A549 (cell line): ENCODE results near the gene USP3. TPM values are rescaled to one million over a fixed set of nuclear protein-coding genes. Genes with fewer than 3 reads are reported as not detected.

Experiments
- ATAC-seq, 2 experiments: fragments of 200-7000 bp in 1 of 2; fragments of >200 bp in 1 of 2; cut with Nextera tagmentation in 1 of 2; cut with Tn5 transposase in 1 of 2; 3 replicates each; pipeline versions ENCODE4 v1.8.0 to v1.9.1; 2018 to 2020; ENCODE audit warnings: mild to moderate bottlenecking in 1 of 2, moderate library complexity in 1 of 2
- CTCF ChIA-PET: fragments of 300-600 bp; sonication (Branson Sonifier 250); formaldehyde crosslinking; extraction: SDS; loops from one replicate; lab custom pipeline; 2021; ENCODE audit warnings: antibody characterized with exemption, inconsistent platforms; lab: Yijun Ruan, JAX
- POLR2A ChIA-PET: fragments of 350-600 bp; formaldehyde crosslinking; extraction: SDS; loops from one replicate; lab custom pipeline; 2021; ENCODE audit warnings: antibody characterized with exemption, inconsistent platforms; lab: Yijun Ruan, JAX
- DNase-seq, 2 experiments: peaks; one replicate each; pipeline versions ENCODE4 v3.0.0 to v3.0.0-alpha.2; 2011 to 2016; ENCODE audit warnings: low read depth in 1 of 2, low spot score in 1 of 2
- FAIRE-seq: peaks from 2 replicates; lab custom pipeline; 2011; peaks lifted over from hg19 to GRCh38; lab: Jason Lieb, UNC
- H3K27ac ChIP-seq, 2 experiments: fragments of >200 bp; sonication (Bioruptor Twin); formaldehyde crosslinking; 3 replicates each; pipeline ENCODE4 v1.5.1; 2016 to 2017
- H3K4me1 ChIP-seq: fragments of >200 bp; sonication (Bioruptor Twin); formaldehyde crosslinking; 3 replicates; pipeline ENCODE4 v1.6.1; 2016
- H3K4me2 ChIP-seq: fragments of >200 bp; sonication (Bioruptor Twin); formaldehyde crosslinking; 3 replicates; pipeline ENCODE4 v1.6.1; 2016
- H3K4me3 ChIP-seq: fragments of >200 bp; sonication (Bioruptor Twin); formaldehyde crosslinking; 3 replicates; pipeline ENCODE4 v1.5.1; 2016
- H3K9me3 ChIP-seq: fragments of >200 bp; sonication (Bioruptor Twin); formaldehyde crosslinking; 3 replicates; pipeline ENCODE4 v1.6.1; 2016
- ATOH8 ChIP-seq: fragments of 250-450 bp; sonication (Bioruptor Pico); IDR thresholded peaks from 2 replicates; pipeline ENCODE4 v1.5.0; 2020; ENCODE audit warnings: low read depth, mild to moderate bottlenecking, moderate library complexity
- BHLHE40 ChIP-seq: IDR thresholded peaks from 2 replicates; pipeline ENCODE4 v1.6.1; 2012; ENCODE audit warnings: low read depth, low read length, inconsistent platforms
- CEBPB ChIP-seq, 2 experiments: fragments of >200 bp in 1 of 2; sonication (Bioruptor Twin) in 1 of 2; formaldehyde crosslinking in 1 of 2; IDR thresholded peaks; 2 replicates each; pipeline ENCODE4 v1.6.1; 2012 to 2016
- CHD4 ChIP-seq: fragments of 200-600 bp; sonication (generic); IDR thresholded peaks from 2 replicates; pipeline ENCODE4 v1.6.1; 2016; ENCODE audit warnings: antibody characterized with exemption, mild to moderate bottlenecking, borderline replicate concordance
- EHF ChIP-seq: fragments of 250-450 bp; sonication (Bioruptor Pico); IDR thresholded peaks from 2 replicates; pipeline ENCODE4 v1.5.0; 2020; ENCODE audit warnings: mild to moderate bottlenecking
- EHMT2 ChIP-seq: fragments of 200-600 bp; sonication (generic); IDR thresholded peaks from 2 replicates; pipeline ENCODE4 v1.6.1; 2016; ENCODE audit warnings: antibody characterized with exemption, low read depth, mild to moderate bottlenecking, moderate library complexity
- ELK1 ChIP-seq: fragments of 150-350 bp; IDR thresholded peaks from 2 replicates; pipeline ENCODE4 v1.6.1; 2014; ENCODE audit warnings: low read depth, mild to moderate bottlenecking, low read length
- ESRRA ChIP-seq: fragments of 150-350 bp; IDR thresholded peaks from 2 replicates; pipeline ENCODE4 v1.6.1; 2014; ENCODE audit warnings: mild to moderate bottlenecking, low read length, borderline replicate concordance
- HES2 ChIP-seq: fragments of >200 bp; sonication (Bioruptor Twin); formaldehyde crosslinking; IDR thresholded peaks from 2 replicates; pipeline ENCODE4 v1.6.1; 2016
- HEYL ChIP-seq: fragments of 250-450 bp; sonication (Bioruptor Pico); IDR thresholded peaks from 2 replicates; pipeline ENCODE4 v1.8.0; 2021; ENCODE audit warnings: mild to moderate bottlenecking, moderate library complexity
- HOXA7 ChIP-seq: fragments of 250-450 bp; sonication (Bioruptor Pico); IDR thresholded peaks from 2 replicates; pipeline ENCODE4 v1.5.0; 2020; ENCODE audit warnings: mild to moderate bottlenecking, moderate library complexity
- JUN ChIP-seq, 2 experiments: fragments of >200 bp; sonication (Bioruptor Twin); formaldehyde crosslinking; IDR thresholded peaks; 2 replicates in 1 of 2; 3 replicates in 1 of 2; pipeline ENCODE4 v1.6.1; 2016 to 2017
- JUNB ChIP-seq: fragments of >200 bp; sonication (Bioruptor Twin); formaldehyde crosslinking; IDR thresholded peaks from 2 replicates; pipeline ENCODE4 v1.6.1; 2016
- KDM5A ChIP-seq: fragments of 200-600 bp; sonication (generic); IDR thresholded peaks from 2 replicates; pipeline ENCODE4 v1.6.1; 2016; ENCODE audit warnings: antibody characterized with exemption, mild to moderate bottlenecking
- MAFK ChIP-seq: fragments of 450-650 bp; IDR thresholded peaks from 2 replicates; pipeline ENCODE4 v1.6.1; 2014; ENCODE audit not compliant: partially characterized antibody
- MAX ChIP-seq: IDR thresholded peaks from 2 replicates; pipeline ENCODE4 v1.6.1; 2012
- MAZ ChIP-seq: fragments of 150-350 bp; IDR thresholded peaks from 2 replicates; pipeline ENCODE4 v1.6.1; 2014; ENCODE audit warnings: antibody characterized with exemption, low read depth, low read length, borderline replicate concordance
- MYC ChIP-seq: IDR thresholded peaks from 2 replicates; pipeline ENCODE4 v1.6.1; 2012; ENCODE audit warnings: mild to moderate bottlenecking, inconsistent platforms, low read length, improper control_type of control experiment, borderline replicate concordance
- NFE2L2 ChIP-seq: fragments of 150-350 bp; conservative IDR thresholded peaks from 2 replicates; pipeline ENCODE4 v1.6.1; 2014; ENCODE audit warnings: low read length
- NPAS2 ChIP-seq: fragments of 250-450 bp; sonication (Bioruptor Pico); IDR thresholded peaks from 2 replicates; pipeline ENCODE4 v1.8.0; 2022; ENCODE audit warnings: mild to moderate bottlenecking, moderate library complexity, borderline replicate concordance
- RAD21 ChIP-seq, 2 experiments: fragments of >200 bp in 1 of 2; sonication (Bioruptor Twin) in 1 of 2; formaldehyde crosslinking in 1 of 2; IDR thresholded peaks in 1 of 2; conservative IDR thresholded peaks in 1 of 2; 2 replicates in 1 of 2; 3 replicates in 1 of 2; pipeline ENCODE4 v1.6.1; 2012 to 2018; ENCODE audit warnings: inconsistent platforms in 1 of 2
- RARB ChIP-seq: fragments of 250-450 bp; sonication (Bioruptor Pico); IDR thresholded peaks from 2 replicates; pipeline ENCODE4 v1.8.0; 2021; ENCODE audit warnings: mild to moderate bottlenecking, moderate library complexity
- RFX5 ChIP-seq: fragments of 450-650 bp; IDR thresholded peaks from 2 replicates; pipeline ENCODE4 v1.7.1; 2014; ENCODE audit warnings: antibody characterized with exemption, mild to moderate bottlenecking, moderate library complexity
- SREBF2 ChIP-seq: fragments of 450-650 bp; IDR thresholded peaks from 2 replicates; pipeline ENCODE4 v1.6.1; 2014; ENCODE audit warnings: mild to moderate bottlenecking, moderate library complexity
- ZC3H11A ChIP-seq: fragments of 450-650 bp; IDR thresholded peaks from 2 replicates; pipeline ENCODE4 v1.6.1; 2014; ENCODE audit warnings: antibody characterized with exemption, mild to moderate bottlenecking
- WGBS: methylation state at CpG from one replicate; pipeline ENCODE4 v1.1.6; 2017; ENCODE audit errors: missing lambda C conversion rate; 5-methylcytosine and 5-hydroxymethylcytosine counted together
- polyA plus RNA-seq, 4 experiments: library from polyadenylated mRNA; depleted of rRNA in 3 of 4; stranded (reverse); fragments of >200 nt; fragmentation: RNase III in 1 of 4; extraction: RNeasy Plus Mini Kit Qiagen cat#74134 plus additional on column Dnase treatment in 1 of 4; gene quantifications; 2 replicates in 3 of 4; 3 replicates in 1 of 4; pipeline ENCODE4 v1.2.3, GENCODE V29; 2011 to 2017

USP3 gene
- polyA plus RNA-seq, 2 of the 4 experiments (the other 2 are of a cell fraction) = 41.8 to 99.1 TPM

GRCh38 chr15:63505842-63506222 is 1.4 kb downstream of the USP3 start:
- no peak for FAIRE-seq
- peaks cover 65% of the 10 kb centered on the region for H3K4me1 ChIP-seq
- POLR2A ChIA-PET = interaction anchor here (0.9 to 6.2 kb wide), 8 partner anchors 8 to 94 kb away, joined by 3 to 49 read pairs (median 16); no protein-coding TSS in a partner anchor

GRCh38 chr15:63506537-63507035 is 2.2 kb downstream of the USP3 start:
- H3K27ac ChIP-seq = peak overlapping the region; percentile 99; a peak in 3 of 6 replicates
- POLR2A ChIA-PET = interaction anchor here (3.1 to 6.2 kb wide), 2 partner anchors 18 to 31 kb away, joined by 14 to 49 read pairs; no protein-coding TSS in a partner anchor
- FAIRE-seq = no peak
- peak overlapping the region; percentile 77 for H3K4me3 ChIP-seq
- no peak for ATAC-seq
- no peak for TF ChIP-seq MAX
- TF ChIP-seq BHLHE40 = no peak
- TF ChIP-seq EHF = no peak
- TF ChIP-seq CEBPB (IDR thresholded peaks at IDR 0.05) = peak; percentile 84 to 94
- TF ChIP-seq RAD21 (conservative IDR thresholded peaks at IDR 0.05 in 1 of 2, IDR thresholded peaks at IDR 0.05 in 1 of 2) = 0 out of 5 replicates have a peak, but pooled peaks of 1 of the 2 experiments have one; percentile 9
- DNase-seq = peak in 1 of 2 experiments; percentile 70
- WGBS = 35% methylated on average over 8 of the region's 8 CpGs
- H3K9me3 ChIP-seq = no peaks in the 10 kb centered on the region
- CTCF ChIA-PET = interaction anchor here (0.9 to 8.7 kb wide), 16 partner anchors 12 to 218 kb away, joined by 3 to 161 read pairs (median 10); partner anchors contain the start of gene FBXL22
- peak overlapping the region; percentile 94 for H3K4me2 ChIP-seq
- H3K4me1 ChIP-seq = peaks cover 71% of the 10 kb centered on the region

More at GRCh38 chr15:63505842-63506222, 1.4 kb downstream of the USP3 start:
- CTCF ChIA-PET = interaction anchor here (0.7 to 8.7 kb wide), 29 partner anchors 8 to 217 kb away, joined by 3 to 161 read pairs (median 6); partner anchors contain the start of gene FBXL22
- H3K4me2 ChIP-seq = peak overlapping the region; percentile 94
- TF ChIP-seq MAZ (no peak), JUN (IDR thresholded peaks at IDR 0.05) (no peak), HOXA7 (CRISPR knock-in tag) (no peak; the same call in 1 of the 2 replicates), HEYL (CRISPR knock-in tag) (no peak), RFX5 (no peak)
- TF ChIP-seq, all 56 proteins: peak for 0
- DNase-seq (no peak), ATAC-seq (no peak)
- 7% methylated on average over 8 of the region's 8 CpGs for WGBS
- Histone ChIP-seq H3K27ac (peak overlapping the region; percentile 99), H3K4me3 (peak overlapping the region; percentile 77), H3K9me3 (no peaks in the 10 kb centered on the region)

- ChIA-PET POLR2A (interaction anchor here (0.6 kb wide), 2 partner anchors 12 to 231 kb away, joined by 4 to 8 read pairs; no protein-coding TSS in a partner anchor), CTCF (interaction anchor here (0.9 to 8.7 kb wide), 4 partner anchors 15 to 41 kb away, joined by 3 to 161 read pairs (median 65); no protein-coding TSS in a partner anchor)
- H3K9me3 ChIP-seq = no peaks in the 10 kb centered on the region
- no peak for ATAC-seq
- H3K27ac ChIP-seq = peak overlapping the region in 1 of 2 experiments; percentile 61; a peak in 2 of 6 replicates
- no peak for DNase-seq
- TF ChIP-seq NFE2L2 (no peak), KDM5A (no peak), MAFK (no peak), ZC3H11A (no peak), EHF (no peak), EHMT2 (no peak), MYC (no peak), MAZ (no peak), HOXA7 (CRISPR knock-in tag) (no peak), ATOH8 (CRISPR knock-in tag) (no peak), JUNB (no peak), RARB (CRISPR knock-in tag) (no peak), ESRRA (no peak), CHD4 (no peak), SREBF2 (no peak), HES2 (no peak), ELK1 (no peak), MAX (no peak), NPAS2 (no peak)
- peak overlapping the region; percentile 94 for H3K4me2 ChIP-seq
- peaks cover 70% of the 10 kb centered on the region for H3K4me1 ChIP-seq
- 19% methylated on average over 2 of the region's 2 CpGs for WGBS
- no peak overlapping the region for H3K4me3 ChIP-seq
- no peak for FAIRE-seq
Observed at GRCh38 chr15:63507878-63508818, 3.8 kb downstream of the USP3 start.
